Measurements from ENCODE around the gene TEX50. TPM values are rescaled to one million over a fixed set of nuclear protein-coding genes. Genes with fewer than 3 reads are reported as not detected.
"Not testable (repeated sequence)": the region's sequence is repeated elsewhere in the genome, so short reads cannot be mapped to it uniquely, and the experiment has no call there.

Gene TEX50
- total RNA-seq, 4 donors from 2014 or later, result not detected

- Histone ChIP-seq H3K27me3 (no peaks in the 10 kb centered on the region), H3K9me3 (no peaks in the 10 kb centered on the region), H3K4me3 (replicated peaks in 1 of 3) (no peak overlapping the region), H3K36me3 (no peaks in the 10 kb centered on the region), H3K27ac (no peak overlapping the region), H3K4me1 (no peaks in the 10 kb centered on the region)
- TF ChIP-seq POLR2A (IDR thresholded peaks at IDR 0.05), result no peak
- TF ChIP-seq, protein P1, sequence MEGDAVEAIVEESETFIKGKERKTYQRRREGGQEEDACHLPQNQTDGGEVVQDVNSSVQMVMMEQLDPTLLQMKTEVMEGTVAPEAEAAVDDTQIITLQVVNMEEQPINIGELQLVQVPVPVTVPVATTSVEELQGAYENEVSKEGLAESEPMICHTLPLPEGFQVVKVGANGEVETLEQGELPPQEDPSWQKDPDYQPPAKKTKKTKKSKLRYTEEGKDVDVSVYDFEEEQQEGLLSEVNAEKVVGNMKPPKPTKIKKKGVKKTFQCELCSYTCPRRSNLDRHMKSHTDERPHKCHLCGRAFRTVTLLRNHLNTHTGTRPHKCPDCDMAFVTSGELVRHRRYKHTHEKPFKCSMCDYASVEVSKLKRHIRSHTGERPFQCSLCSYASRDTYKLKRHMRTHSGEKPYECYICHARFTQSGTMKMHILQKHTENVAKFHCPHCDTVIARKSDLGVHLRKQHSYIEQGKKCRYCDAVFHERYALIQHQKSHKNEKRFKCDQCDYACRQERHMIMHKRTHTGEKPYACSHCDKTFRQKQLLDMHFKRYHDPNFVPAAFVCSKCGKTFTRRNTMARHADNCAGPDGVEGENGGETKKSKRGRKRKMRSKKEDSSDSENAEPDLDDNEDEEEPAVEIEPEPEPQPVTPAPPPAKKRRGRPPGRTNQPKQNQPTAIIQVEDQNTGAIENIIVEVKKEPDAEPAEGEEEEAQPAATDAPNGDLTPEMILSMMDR (IDR thresholded peaks at IDR 0.05), result no peak
- WGBS, 2 donors, result 84 to 92% methylated on average over 3 of the region's 3 CpGs
- no peak for DNase-seq
- intact Hi-C loops (cut with DNase I), result no loop called here
Measured at GRCh38 chr1:173663159-173663558, 28.0 kb downstream of the TEX50 start.

GRCh38 chr1:173666646-173667045, 31.5 kb downstream of the TEX50 start:
- Histone ChIP-seq H3K4me3 (replicated peaks in 1 of 3) (no peak overlapping the region), H3K27me3 (no peaks in the 10 kb centered on the region), H3K4me1 (peaks cover 5% of the 10 kb centered on the region in 2 donors), H3K36me3 (no peaks in the 10 kb centered on the region), H3K9me3 (no peaks in the 10 kb centered on the region), H3K27ac (no peak overlapping the region)
- DNase-seq, result no peak
- 89 to 95% methylated on average over 3 of the region's 3 CpGs for WGBS, 2 donors
- TF ChIP-seq, protein P1 (IDR thresholded peaks at IDR 0.05), result no peak
- TF ChIP-seq POLR2A (IDR thresholded peaks at IDR 0.05), result no peak
- intact Hi-C loops (cut with DNase I), result no loop called here

GRCh38 chr1:173669491-173669941, 34.4 kb downstream of the TEX50 start, which contains the start of gene ANKRD45:
ANKRD45 (minus strand) TSS chr1:173669851; CDS start chr1:173659418, 10,433 bp downstream.
- Histone ChIP-seq H3K4me1 (peaks cover 5% of the 10 kb centered on the region in 2 donors), H3K36me3 (no peaks in the 10 kb centered on the region), H3K27ac (no peak within 1 kb of the TSS), H3K27me3 (no peaks in the 10 kb centered on the region), H3K9me3 (no peaks in the 10 kb centered on the region), H3K4me3 (replicated peaks in 1 of 3) (peak within 1 kb of the TSS in 2 of 3 donors; percentile 15 to 23)
- intact Hi-C loops (cut with DNase I), result no loop called here
- DNase-seq, result peak; percentile 33 to 37
- TF ChIP-seq POLR2A (IDR thresholded peaks at IDR 0.05), result no peak
- TF ChIP-seq, protein P1 (IDR thresholded peaks at IDR 0.05), result peak in 1 of 6 experiments; percentile 20
- WGBS, 2 donors, result 2 to 5% methylated on average over 27 to 32 of the region's 33 CpGs

GRCh38 chr1:173674496-173674895, 39.4 kb downstream of the TEX50 start:
- intact Hi-C loops (cut with DNase I); H3K4me1 ChIP-seq; H3K27me3 ChIP-seq; H3K36me3 ChIP-seq; H3K27ac ChIP-seq; H3K4me3 ChIP-seq (replicated peaks in 1 of 3); H3K9me3 ChIP-seq; DNase-seq: not testable (repeated sequence)
- WGBS, 2 donors, result 83 to 86% methylated on average over 2 of the region's 2 CpGs

- DNase-seq; intact Hi-C loops (cut with DNase I); H3K27ac ChIP-seq; H3K9me3 ChIP-seq; H3K4me3 ChIP-seq (replicated peaks in 1 of 3); H3K27me3 ChIP-seq; H3K4me1 ChIP-seq; H3K36me3 ChIP-seq: not testable (repeated sequence)
- 85 to 86% methylated on average over 5 of the region's 5 CpGs for WGBS, 2 donors
Measured at GRCh38 chr1:173680152-173680551, 45.0 kb downstream of the TEX50 start.

DNA sequence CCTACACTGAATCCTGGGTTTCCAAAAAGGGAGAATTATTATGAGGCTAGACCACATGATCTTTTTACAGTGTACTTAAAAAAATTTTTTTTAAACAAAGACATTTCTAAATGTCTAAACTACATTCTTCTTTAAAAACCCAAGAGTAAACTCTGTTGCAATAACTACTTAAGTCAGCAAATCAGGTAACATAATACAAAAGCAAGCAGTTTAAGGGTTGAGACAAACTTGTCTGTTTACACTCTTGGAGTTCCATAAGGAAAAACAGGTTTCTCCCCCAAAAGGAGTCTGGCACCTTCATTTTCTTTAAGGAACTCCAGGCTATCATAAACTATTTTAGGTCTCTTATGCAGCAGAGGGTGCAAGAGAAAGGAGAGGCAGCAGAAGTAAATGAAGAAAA, 47.0 kb downstream of the TEX50 start:
- Histone ChIP-seq H3K9me3 (no peaks in the 10 kb centered on the region), H3K4me1 (no peaks in the 10 kb centered on the region), H3K36me3 (no peaks in the 10 kb centered on the region), H3K27me3 (no peaks in the 10 kb centered on the region), H3K4me3 (replicated peaks in 1 of 3) (no peak overlapping the region), H3K27ac (no peak overlapping the region)
- intact Hi-C loops (cut with DNase I), result no loop called here
- TF ChIP-seq, protein P1 (IDR thresholded peaks at IDR 0.05), result no peak
- TF ChIP-seq POLR2A (IDR thresholded peaks at IDR 0.05), result no peak
- no peak for DNase-seq

DNA sequence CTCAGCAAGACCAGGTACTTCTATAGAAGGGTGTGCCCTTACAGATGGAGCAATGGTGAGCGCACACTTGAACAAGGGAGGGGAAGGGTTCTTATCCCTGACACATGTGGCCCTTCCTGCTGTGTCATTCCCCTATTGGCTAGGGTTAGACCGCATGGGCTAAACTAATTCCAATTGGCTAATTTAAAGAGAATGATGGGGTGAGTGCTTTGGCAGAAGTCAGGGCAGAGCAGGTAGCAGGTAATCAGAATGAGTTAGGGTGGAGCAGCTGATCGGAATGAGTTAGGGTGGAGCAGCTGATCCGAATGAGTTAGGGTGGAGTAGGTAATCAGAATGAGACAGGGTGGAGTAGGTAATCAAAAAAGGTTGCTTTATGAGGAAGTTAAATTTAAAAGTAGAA, 48.7 kb downstream of the TEX50 start:
- H3K36me3 ChIP-seq; H3K27me3 ChIP-seq; H3K9me3 ChIP-seq; DNase-seq; H3K27ac ChIP-seq; H3K4me3 ChIP-seq (replicated peaks in 1 of 3); intact Hi-C loops (cut with DNase I); H3K4me1 ChIP-seq: not testable (repeated sequence)
- 92 to 94% methylated on average over 4 of the region's 4 CpGs for WGBS, 2 donors

GRCh38 chr1:173685121-173685520, 50.0 kb downstream of the TEX50 start:
- H3K4me1 ChIP-seq; H3K9me3 ChIP-seq; H3K27me3 ChIP-seq; H3K27ac ChIP-seq; H3K4me3 ChIP-seq (replicated peaks in 1 of 3); intact Hi-C loops (cut with DNase I); DNase-seq; H3K36me3 ChIP-seq: not testable (repeated sequence)
- 37 to 63% methylated on average over 3 of the region's 3 CpGs for WGBS, 2 donors

Data from thyroid gland (tissue), 4 donors.